HG03135 (cell line): ENCODE results near the gene LMAN1L.

ENCODE experiments used
- ATAC-seq: cut with Tn5 transposase; IDR thresholded peaks from one replicate; pipeline ENCODE4 v1.9.1; 2021; ENCODE audit warnings: mild to moderate bottlenecking, moderate library complexity; ENCODE audit not compliant: unreplicated experiment

LMAN1L gene

DNA sequence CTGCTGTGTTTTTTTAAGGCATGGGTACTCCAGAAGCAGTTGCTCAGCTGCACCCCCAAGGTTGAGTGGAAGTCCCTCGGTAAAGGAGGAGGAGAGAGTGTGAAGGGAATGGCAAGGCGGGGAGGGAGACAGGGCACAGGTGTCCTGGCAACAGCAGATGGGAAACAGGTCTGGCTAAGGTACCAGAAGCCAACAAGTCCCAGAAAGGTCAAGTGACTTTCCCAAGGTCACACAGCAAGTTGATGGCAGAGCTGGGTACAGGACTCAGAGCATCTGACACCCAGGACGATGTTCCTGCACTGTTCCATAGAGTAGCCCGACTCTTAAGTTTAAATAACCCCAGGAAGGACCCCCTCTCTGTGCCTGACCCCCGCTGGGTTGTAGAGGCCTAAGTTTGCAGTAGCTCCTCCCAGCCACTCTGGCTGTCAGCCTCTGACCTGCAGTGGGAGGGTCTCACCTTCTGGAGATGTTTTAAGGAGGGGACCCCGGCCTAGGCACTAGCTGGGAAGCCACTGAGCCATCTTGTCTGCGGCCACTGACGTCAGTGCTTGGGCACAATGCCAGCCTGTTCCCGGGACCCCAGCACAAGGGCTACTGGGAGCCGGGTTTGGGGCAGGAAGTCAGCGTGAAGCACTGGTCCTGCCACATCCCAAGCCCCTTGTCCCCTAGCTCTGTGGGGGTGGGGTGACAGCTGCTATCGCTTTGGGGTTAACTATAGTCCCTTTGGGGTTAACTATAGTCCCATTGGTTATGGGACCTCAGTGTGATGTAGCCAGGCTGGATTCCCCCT is 20.2 kb upstream of the LMAN1L start:
- no peak for ATAC-seq

DNA sequence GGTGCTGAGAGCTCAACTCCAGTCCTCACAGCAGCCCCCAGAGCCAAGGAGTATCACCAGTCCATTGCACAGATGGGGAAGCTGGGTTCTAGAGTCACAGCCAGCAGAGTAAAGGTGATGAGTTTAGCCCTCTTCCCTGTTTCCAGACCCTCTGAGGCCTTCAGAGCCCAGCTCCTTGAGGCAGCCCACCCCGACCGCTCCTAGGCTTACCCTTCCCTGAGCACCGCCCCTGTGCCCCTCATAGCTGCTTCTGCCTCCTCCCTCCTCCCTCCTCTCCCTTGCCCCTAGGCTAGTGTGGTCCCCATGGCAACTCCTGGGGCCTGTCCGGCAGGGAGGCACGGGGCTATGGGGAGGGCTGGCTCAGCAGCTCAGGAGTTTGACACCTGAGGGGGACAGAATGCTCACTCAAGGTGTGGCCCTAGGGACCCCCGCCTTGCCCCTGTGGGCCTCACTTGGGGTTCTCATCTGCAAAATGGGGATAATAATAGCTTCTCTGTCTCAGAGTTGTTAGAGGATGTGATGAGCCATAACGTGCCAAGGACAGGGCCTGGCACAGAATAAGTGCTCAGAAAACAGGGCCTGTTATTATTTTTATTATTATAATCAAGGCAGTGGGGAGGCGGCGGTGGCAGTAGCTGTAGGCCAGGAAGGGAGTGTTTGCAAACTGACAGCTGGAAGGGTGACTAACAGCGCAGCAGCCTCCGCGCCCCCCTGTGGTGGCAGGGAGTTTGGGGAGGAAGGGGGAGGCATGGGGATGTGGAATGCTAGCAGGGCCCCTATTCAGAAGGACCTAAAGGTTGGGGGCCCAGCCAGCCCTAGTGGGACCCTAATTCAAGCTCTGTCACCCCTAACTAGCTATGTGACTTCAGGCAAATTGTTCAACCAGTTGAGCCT is 19.3 kb upstream of the LMAN1L start:
- ATAC-seq, result no peak

DNA sequence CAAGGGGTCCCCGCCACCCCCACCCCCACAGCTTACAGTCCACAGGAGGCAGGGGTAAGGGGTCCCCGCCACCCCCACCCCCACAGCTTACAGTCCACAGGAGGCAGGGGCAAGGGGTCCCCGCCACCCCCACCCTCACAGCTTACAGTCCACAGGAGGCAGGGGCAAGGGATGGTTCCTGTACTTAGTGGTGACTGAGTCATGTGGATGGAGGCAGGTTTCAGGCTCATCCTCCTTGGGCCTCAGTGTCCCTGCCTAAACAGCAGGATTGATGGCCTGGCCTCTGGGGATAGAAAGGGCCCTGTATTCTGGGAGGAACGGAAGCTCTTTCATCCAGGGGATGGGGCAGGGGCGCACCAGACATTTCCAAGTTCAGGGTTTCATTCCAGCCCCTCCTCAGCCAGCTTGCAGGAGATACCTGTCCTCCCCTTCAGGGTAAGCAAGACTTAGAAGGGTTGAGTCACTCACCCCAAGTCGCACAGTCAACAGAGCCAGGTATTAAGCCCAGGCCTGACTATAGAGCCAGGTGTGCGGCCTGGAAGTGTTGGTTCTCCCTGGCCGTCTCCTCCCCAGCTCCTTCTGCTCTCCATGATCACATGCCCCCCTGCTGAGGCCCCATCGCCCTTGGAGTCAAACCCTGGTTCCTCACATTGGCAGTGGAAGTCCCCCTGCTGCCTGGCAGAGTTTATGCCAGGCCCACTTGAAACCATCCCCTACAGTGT is 18.2 kb upstream of the LMAN1L start:
- no peak for ATAC-seq

DNA sequence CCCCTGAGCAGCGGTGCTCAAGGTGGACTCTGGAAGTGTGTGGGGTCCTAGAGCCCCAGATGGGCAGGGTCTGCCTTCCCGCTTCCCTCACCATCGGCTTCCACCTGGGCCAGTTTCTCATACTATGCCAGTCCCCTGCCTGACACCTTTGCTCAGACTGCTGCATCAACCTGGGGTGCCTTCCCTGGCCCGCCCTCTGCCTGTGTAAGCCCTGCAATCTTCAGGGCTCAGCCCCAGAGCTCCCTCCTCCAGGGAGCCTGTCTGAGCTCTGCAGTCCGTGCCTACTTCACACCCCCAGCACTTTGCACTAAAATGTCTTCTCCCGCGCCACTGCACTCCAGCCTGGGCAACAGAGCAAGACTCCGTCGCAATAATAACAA is 17.7 kb upstream of the LMAN1L start:
- ATAC-seq, result no peak

DNA sequence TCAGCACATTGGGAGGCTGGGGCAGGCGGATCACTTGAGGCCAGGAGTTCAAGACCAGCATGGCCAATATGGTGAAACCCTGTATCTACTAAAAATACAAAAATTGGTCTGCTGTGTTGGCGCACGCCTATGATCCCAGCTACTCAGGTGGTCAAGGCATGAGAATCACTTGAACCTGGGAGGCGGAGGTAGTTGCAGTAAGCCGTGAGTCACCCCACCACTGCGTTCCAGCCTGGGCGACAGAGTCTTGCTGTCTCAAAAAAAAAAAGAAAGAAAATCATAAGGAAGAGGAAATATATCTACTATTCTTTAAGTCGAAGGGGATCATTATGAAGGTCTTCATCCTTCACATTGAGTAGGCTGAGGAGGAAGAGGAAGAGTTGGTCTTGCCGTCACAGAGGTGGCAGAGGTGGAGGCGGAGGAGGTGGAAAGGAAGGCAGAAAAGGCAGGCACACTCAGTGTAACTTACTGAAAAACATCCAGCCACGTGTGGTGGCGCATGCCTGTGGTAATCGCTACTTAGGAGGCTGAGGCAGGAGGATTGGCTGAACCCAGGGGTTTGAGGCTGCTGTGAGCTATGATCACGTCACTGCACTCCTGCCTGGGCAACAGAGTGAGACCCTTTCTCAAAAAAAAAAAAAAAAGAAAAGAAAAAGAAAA is 16.5 kb upstream of the LMAN1L start:
- ATAC-seq, result no peak

DNA sequence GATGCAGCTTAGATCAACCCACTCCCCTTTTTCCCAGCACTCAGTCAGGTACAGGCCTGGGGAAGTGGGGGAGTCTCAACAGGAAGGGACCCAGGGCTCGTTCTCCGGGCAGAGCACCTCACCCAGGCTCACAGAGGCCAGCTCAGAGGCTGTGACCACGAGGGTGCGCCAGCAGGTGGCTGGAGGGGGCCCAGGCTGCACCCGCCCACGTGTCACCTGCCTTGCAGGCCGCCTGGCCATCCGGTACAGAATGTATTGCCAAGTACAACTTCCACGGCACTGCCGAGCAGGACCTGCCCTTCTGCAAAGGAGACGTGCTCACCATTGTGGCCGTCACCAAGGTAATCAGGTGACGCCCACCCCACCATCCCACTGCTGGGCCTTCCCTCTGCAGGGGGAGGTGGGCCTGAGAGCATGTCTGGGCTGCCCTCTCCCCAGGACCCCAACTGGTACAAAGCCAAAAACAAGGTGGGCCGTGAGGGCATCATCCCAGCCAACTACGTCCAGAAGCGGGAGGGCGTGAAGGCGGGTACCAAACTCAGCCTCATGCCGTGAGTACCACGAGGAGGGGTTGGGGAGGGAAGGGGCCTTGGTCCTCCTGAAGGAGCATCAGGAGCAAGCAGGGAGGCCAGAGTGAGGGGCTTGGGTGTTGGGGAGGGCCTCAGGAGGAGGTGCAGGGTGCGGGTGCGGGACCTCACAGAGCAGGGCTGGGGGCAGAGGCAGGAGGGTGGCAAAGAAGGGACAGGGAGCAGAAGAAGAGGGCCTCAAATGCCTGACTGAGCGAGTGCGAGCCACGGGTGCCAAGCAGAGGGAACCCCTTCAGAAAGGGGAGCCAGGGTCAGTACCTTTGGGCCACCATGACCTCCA is 14.0 kb upstream of the LMAN1L start:
- no peak for ATAC-seq

DNA sequence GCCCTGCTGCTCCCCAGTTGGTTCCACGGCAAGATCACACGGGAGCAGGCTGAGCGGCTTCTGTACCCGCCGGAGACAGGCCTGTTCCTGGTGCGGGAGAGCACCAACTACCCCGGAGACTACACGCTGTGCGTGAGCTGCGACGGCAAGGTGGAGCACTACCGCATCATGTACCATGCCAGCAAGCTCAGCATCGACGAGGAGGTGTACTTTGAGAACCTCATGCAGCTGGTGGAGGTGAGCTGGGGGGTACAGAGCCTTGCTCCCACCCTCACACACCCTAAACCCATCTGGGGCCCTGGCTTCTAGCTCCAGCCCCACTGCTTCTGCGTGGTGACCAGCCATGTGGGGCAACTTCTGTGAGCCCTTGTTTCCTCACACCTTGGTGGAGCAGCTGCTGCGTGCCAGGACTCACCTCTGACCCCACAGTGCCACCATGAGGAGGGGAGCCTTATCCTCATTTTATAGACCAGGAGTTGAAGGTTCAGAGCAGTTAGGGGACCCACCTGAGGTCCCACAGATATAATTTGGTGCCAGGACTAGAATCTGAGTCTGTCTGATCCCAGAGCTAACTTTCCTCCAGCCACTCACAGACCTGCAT is 13.3 kb upstream of the LMAN1L start:
- ATAC-seq, result peak; percentile 12

DNA sequence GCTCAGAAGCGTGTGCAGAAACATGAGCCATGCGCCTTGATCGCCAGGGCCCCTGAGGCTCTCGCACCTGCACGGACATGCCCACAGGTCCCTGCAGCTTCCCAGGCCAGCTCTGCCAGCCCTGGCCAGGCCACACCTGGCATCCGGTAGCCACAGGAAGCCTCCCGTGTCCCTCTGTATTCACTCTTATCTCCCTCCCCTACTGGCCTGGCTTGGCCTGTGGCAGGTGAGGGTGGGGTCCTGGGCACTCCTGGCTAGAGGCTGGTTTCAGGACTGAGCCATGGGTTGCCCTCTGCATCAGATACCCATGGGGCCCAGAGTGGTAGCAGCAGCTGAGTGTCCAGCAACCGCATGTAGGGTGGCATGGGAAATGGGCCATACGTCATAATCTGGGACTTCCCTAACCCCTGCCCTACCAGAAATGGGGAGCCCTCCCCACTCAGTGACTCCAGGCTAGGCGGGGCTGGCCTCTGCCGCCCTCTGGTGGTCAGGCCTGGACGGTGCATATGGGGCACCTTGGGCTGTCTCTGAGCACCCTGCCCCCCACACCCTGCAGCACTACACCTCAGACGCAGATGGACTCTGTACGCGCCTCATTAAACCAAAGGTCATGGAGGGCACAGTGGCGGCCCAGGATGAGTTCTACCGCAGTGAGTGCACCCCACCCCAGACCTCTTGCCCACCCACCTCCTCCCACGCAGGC is 12.6 kb upstream of the LMAN1L start:
- peak; percentile 56 for ATAC-seq

DNA sequence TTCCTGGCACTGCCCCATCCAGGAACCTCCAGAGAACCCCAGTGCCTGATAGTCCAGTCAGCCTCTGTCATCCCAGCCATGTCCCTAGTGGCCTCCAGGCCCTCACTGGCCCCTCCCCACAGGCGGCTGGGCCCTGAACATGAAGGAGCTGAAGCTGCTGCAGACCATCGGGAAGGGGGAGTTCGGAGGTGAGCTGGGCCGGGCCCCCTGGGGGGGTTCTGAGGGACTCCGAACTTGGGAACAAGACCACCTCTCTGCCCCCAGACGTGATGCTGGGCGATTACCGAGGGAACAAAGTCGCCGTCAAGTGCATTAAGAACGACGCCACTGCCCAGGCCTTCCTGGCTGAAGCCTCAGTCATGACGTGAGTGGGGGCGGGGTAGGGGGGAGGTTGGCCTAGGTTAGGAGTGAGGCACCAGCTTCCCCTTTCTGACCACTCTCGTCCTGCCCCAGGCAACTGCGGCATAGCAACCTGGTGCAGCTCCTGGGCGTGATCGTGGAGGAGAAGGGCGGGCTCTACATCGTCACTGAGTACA is 12.0 kb upstream of the LMAN1L start:
- no peak for ATAC-seq

DNA sequence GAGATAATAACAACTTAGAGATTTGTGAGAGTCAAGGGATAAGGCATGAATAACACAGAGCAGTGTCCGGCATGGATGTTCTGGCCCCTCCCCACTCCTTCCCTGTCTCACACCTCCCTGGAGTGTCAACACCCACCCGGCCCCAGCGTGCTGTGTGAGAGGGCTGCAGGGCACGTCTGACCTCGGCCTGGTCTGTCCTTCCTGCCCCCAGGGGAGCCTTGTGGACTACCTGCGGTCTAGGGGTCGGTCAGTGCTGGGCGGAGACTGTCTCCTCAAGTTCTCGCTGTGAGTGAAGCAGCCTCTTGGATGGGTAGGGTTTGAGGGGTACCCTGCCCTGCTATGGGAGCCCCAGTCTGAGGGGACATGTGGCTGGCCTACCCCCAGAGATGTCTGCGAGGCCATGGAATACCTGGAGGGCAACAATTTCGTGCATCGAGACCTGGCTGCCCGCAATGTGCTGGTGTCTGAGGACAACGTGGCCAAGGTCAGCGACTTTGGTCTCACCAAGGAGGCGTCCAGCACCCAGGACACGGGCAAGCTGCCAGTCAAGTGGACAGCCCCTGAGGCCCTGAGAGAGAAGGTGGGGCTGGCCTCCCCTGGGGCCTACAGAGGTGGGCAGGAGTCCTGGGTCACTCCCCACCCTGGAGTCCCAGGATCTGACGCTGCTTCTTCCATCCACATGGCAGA is 11.2 kb upstream of the LMAN1L start:
- no peak for ATAC-seq

DNA sequence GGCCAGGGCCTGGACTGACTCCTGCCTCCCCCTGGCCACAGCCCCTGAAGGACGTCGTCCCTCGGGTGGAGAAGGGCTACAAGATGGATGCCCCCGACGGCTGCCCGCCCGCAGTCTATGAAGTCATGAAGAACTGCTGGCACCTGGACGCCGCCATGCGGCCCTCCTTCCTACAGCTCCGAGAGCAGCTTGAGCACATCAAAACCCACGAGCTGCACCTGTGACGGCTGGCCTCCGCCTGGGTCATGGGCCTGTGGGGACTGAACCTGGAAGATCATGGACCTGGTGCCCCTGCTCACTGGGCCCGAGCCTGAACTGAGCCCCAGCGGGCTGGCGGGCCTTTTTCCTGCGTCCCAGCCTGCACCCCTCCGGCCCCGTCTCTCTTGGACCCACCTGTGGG is 10.3 kb upstream of the LMAN1L start:
- ATAC-seq, result no peak

DNA sequence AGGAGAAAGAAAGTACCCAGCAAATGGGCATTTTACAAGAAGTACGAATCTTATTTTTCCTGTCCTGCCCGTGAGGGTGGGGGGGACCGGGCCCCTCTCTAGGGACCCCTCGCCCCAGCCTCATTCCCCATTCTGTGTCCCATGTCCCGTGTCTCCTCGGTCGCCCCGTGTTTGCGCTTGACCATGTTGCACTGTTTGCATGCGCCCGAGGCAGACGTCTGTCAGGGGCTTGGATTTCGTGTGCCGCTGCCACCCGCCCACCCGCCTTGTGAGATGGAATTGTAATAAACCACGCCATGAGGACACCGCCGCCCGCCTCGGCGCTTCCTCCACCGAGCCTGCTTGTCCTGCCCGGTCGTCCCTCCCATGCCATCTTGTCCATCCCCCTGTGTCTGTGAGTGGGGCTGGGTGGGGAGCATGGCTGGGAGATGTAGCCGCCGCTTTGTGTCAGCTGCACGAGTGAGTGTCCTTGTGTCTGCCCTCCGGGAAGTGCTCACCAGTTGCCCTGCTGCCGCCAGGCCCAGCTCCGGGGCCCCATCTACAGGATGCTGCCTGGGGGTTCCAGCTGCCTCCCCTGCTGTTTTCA is 9.7 kb upstream of the LMAN1L start:
- no peak for ATAC-seq

DNA sequence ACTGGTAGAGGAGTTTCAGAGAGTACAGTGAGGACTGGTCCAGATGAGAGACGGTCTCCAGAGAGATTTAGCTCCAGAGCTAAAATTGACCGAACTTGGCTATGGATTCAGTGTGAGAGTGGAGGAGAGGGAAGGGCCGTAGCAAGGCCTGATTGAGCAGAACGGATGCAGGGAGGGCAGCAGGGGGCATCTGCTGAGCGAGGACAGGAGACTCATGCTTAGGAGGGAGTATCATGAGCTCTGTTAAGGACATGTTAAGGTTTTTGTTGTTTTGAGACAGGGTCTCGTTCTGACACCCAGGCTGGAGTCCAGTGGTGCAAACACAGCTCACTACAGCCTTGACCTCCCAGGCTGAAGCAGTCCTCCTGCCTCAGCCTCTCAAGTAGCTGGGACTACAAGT is 7.7 kb upstream of the LMAN1L start:
- ATAC-seq, result no peak

DNA sequence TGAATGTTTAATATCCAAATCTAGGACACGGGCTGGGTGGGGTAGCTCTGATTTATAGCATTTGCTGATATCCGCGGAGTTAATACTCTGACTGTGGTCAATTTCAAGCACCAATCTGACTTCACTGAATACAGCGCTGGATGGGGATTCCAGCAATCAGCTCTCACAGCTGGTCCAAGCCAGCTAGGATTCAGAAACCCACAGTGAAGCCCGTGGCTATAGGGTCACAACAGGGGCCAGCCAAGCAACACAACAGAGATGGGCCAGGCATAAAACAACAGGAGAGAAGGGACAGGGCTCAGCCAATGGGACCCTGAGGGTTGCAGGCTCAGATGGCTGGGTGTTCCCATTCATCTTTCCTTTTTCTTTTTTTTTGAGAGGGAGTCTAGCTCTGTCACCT is 5.4 kb upstream of the LMAN1L start:
- ATAC-seq, result no peak

DNA sequence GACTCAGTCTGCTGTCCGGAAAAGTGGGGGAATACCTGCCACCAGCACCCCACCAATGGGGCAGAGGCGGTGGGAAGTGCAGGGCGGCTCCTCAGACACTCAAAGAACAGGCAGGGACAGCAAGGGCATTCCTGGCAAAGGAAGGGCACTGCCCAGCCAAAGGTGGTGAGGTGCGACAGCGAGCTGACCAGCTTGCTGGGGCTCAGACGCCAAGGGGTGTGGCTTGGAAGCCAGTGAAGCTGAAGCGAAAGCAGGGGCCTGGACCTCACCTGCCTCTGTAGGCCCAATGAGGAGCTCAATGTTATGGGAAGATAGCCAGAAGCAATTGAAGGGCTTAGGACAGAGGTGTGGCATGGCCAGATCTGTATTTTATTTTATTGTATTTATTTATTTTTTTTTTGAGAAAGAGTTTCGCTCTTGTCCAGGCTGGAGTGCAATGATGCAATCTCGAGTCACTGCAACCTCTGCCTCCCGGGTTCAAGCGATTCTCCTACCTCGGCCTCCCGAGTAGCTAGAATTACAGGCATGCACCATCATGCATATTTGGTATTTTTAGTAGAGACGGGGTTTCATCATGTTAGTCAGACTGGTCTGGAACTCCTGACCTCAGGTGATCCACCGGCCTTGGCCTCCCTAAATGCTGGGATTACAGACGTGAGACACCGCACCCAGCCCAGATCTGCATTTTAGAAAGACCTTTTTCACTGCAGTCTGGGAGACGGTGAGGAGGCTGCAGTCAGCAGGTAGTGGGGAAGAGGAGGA is 4.4 kb upstream of the LMAN1L start:
- no peak for ATAC-seq

DNA sequence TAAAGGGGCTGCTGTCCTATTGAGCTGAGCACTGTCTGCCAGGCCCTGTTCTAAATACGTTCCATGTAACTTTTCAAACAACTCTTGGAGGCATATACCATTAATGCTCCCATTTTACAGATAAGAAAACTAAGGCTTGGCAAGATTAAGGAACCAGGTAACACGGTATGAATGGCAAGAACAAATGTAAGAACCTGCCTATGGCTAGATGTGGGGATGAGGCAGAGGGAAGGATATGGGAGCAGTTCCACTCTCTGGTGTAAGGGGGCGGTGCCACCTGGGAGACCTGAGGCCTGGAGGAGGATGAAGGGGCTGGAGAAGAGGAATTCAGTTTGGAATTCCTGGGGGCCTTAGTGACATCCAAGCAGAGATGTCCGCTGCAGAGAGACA is 3.8 kb upstream of the LMAN1L start:
- ATAC-seq, result no peak

DNA sequence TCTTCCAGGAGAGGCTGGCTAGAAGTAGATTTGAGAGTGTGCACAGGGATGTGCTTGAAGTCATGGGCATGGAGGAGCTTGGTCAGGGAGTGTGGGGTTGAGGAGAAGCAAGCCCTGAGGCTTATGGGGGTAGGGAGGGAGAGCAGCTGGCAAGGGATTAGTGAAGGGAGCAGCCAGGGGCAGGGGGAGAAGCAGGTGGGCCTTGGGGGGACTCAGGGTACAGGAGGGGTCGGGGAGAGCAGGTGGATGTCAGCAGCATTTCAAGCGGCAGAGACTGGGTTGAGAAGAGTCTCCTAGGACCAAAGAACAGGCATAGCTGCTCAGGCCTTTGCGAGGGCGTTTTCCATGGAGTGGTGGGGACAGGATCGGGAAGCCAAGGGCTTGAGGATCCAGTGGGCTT is 3.4 kb upstream of the LMAN1L start:
- ATAC-seq, result no peak
